Measurements from ENCODE around the gene FBXO9. TPM values are rescaled to one million over a fixed set of nuclear protein-coding genes. Genes with fewer than 3 reads are reported as not detected.

The FBXO9 gene
- total RNA-seq, 1 experiment from 2014 or later, result 63.6 TPM

GRCh38 chr6:53038596-53038995, 26.6 kb upstream of the FBXO9 start:
- no TSS peak for BruUV-seq (replicated peaks)
- DNase-seq (ENCODE audit: unreplicated experiment), result no peak
- intact Hi-C loops (cut with micrococcal nuclease), result no loop called here
- TF ChIP-seq CTCF (IDR thresholded peaks at IDR 0.05; ENCODE audit: unreplicated experiment), result no peak
- Mint-ChIP-seq H3K4me3 (ENCODE audit: unreplicated experiment) (no peak overlapping the region), H3K27me3 (ENCODE audit: insufficient read depth, unreplicated experiment) (no peaks in the 10 kb centered on the region), H3K9me3 (ENCODE audit: unreplicated experiment) (no peaks in the 10 kb centered on the region), H3K36me3 (ENCODE audit: insufficient read depth, unreplicated experiment) (peaks cover 7% of the 10 kb centered on the region), H3K4me1 (ENCODE audit: insufficient read depth, unreplicated experiment) (peaks cover 15% of the 10 kb centered on the region), H3K27ac (ENCODE audit: low read depth, unreplicated experiment) (no peak overlapping the region)
- CTCF ChIA-PET, result no interaction called here
- POLR2A ChIA-PET, result no interaction called here

GRCh38 chr6:53041356-53041755, 23.8 kb upstream of the FBXO9 start:
- TF ChIP-seq CTCF (IDR thresholded peaks at IDR 0.05; ENCODE audit: unreplicated experiment), result no peak
- Mint-ChIP-seq H3K9me3 (ENCODE audit: unreplicated experiment) (no peaks in the 10 kb centered on the region), H3K36me3 (ENCODE audit: insufficient read depth, unreplicated experiment) (peaks cover 7% of the 10 kb centered on the region), H3K27me3 (ENCODE audit: insufficient read depth, unreplicated experiment) (no peaks in the 10 kb centered on the region), H3K27ac (ENCODE audit: low read depth, unreplicated experiment) (no peak overlapping the region), H3K4me1 (ENCODE audit: insufficient read depth, unreplicated experiment) (peaks cover 15% of the 10 kb centered on the region), H3K4me3 (ENCODE audit: unreplicated experiment) (no peak overlapping the region)
- intact Hi-C loops (cut with micrococcal nuclease), result no loop called here
- CTCF ChIA-PET, result interaction anchor here (0.5 to 0.8 kb wide), 2 partner anchors 39 to 1021 kb away, joined by 3 to 4 read pairs; no protein-coding TSS in a partner anchor
- no TSS peak for BruUV-seq (replicated peaks)
- POLR2A ChIA-PET, result interaction anchor here (1.0 to 1.8 kb wide), 3 partner anchors 15 to 47 kb away, joined by 3 to 9 read pairs (median 5); partner anchors contain the start of gene GSTA4
- DNase-seq (ENCODE audit: unreplicated experiment), result no peak

- Mint-ChIP-seq H3K27me3 (ENCODE audit: insufficient read depth, unreplicated experiment) (no peaks in the 10 kb centered on the region), H3K9me3 (ENCODE audit: unreplicated experiment) (no peaks in the 10 kb centered on the region), H3K4me3 (ENCODE audit: unreplicated experiment) (no peak overlapping the region), H3K27ac (ENCODE audit: low read depth, unreplicated experiment) (peak overlapping the region; percentile 68), H3K4me1 (ENCODE audit: insufficient read depth, unreplicated experiment) (peaks cover 15% of the 10 kb centered on the region), H3K36me3 (ENCODE audit: insufficient read depth, unreplicated experiment) (peaks cover 7% of the 10 kb centered on the region)
- BruUV-seq (replicated peaks), result no TSS peak
- POLR2A ChIA-PET, result interaction anchor here (0.6 to 1.8 kb wide), 5 partner anchors 12 to 48 kb away, joined by 3 to 9 read pairs (median 3); partner anchors contain the start of gene GSTA4
- DNase-seq (ENCODE audit: unreplicated experiment), result peak; percentile 68
- CTCF ChIA-PET, result interaction anchor here (0.8 to 1.1 kb wide), 3 partner anchors 9 to 1022 kb away, joined by 3 read pairs; no protein-coding TSS in a partner anchor
- TF ChIP-seq CTCF (IDR thresholded peaks at IDR 0.05; ENCODE audit: unreplicated experiment), result no peak
- intact Hi-C loops (cut with micrococcal nuclease), result no loop called here
These were observed 23.1 kb upstream of the FBXO9 start for GRCh38 chr6:53042112-53042511.

- Mint-ChIP-seq H3K4me1 (ENCODE audit: insufficient read depth, unreplicated experiment) (peaks cover 27% of the 10 kb centered on the region), H3K9me3 (ENCODE audit: unreplicated experiment) (no peaks in the 10 kb centered on the region), H3K36me3 (ENCODE audit: insufficient read depth, unreplicated experiment) (peaks cover 7% of the 10 kb centered on the region), H3K4me3 (ENCODE audit: unreplicated experiment) (no peak overlapping the region), H3K27me3 (ENCODE audit: insufficient read depth, unreplicated experiment) (no peaks in the 10 kb centered on the region), H3K27ac (ENCODE audit: low read depth, unreplicated experiment) (no peak overlapping the region)
- DNase-seq (ENCODE audit: unreplicated experiment), result no peak
- ChIA-PET POLR2A (interaction anchor here (0.7 kb wide), 1 partner anchor 23 kb away, joined by 3 read pairs; no protein-coding TSS in a partner anchor), CTCF (interaction anchor here (0.5 to 1.1 kb wide), 4 partner anchors 34 to 637 kb away, joined by 3 to 6 read pairs (median 4); no protein-coding TSS in a partner anchor)
- BruUV-seq (replicated peaks), result no TSS peak
- intact Hi-C loops (cut with micrococcal nuclease), result no loop called here
- TF ChIP-seq CTCF (IDR thresholded peaks at IDR 0.05; ENCODE audit: unreplicated experiment), result no peak
These were observed 21.6 kb upstream of the FBXO9 start for GRCh38 chr6:53043581-53043980.

Data from MCF 10A (cell line).